Posterior vena cava (tissue), 2 donors: ENCODE data around the gene SMIM38. TPM values are rescaled to one million over a fixed set of nuclear protein-coding genes. Genes with fewer than 3 reads are reported as not detected.

ENCODE experiments used
- DNase-seq: peaks from one replicate; pipeline ENCODE4 v3.0.0-alpha.2; 2020; ENCODE audit warnings: low spot score
- intact Hi-C, 2 donors: fragments of 100-400 bp; cut with DNase I; formaldehyde crosslinking; loops; one replicate each; pipeline versions ENCODE4 v1.14.1 to v1.14.2; 2022 to 2023
- total RNA-seq, 2 donors: library from RNA; stranded (reverse); fragmentation: NEBNext Ultra II Directional; extraction: Animal tissue kit (Norgen Biotek cat#: 25700); gene quantifications; one replicate each; pipeline ENCODE4 v1.2.1, GENCODE V29; 2021
- donor health status: DM: yes; HTN: yes; CAD: no.
- donor health status: DM: yes; HTN: yes; CAD: no.

SMIM38 gene
- total RNA-seq, 2 donors from 2014 or later, result 0.76 to 1.4 TPM

DNA sequence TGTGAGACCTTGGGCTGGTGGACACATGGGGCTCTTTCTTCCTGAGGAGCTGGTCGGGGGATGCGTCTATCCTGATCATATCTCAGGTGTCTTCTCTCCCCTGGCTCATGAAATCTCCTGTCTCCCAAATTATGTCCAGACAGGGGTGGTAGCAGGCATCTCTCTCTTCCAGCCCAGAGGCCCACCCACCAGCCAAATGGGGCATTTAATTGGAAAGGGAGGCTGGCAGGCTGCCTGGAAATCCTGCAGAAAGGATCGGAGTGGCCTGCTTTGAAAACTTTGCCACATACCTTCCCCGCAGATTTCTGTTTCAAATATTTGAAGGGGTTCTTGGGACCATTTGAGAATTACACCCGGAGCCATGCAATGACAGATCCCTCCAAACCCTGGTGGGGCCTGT, 37.4 kb downstream of the SMIM38 start:
- intact Hi-C loops, result no loop called here
- no peak for DNase-seq

GRCh38 chr11:69193629-69194028, 37.9 kb downstream of the SMIM38 start:
- intact Hi-C loops, result no loop called here
- no peak for DNase-seq

GRCh38 chr11:69194396-69194795, 38.7 kb downstream of the SMIM38 start:
- DNase-seq, result no peak
- intact Hi-C loops, result no loop called here

- intact Hi-C loops, result no loop called here
These were observed 39.2 kb downstream of the SMIM38 start for GRCh38 chr11:69194956-69195355.

DNA sequence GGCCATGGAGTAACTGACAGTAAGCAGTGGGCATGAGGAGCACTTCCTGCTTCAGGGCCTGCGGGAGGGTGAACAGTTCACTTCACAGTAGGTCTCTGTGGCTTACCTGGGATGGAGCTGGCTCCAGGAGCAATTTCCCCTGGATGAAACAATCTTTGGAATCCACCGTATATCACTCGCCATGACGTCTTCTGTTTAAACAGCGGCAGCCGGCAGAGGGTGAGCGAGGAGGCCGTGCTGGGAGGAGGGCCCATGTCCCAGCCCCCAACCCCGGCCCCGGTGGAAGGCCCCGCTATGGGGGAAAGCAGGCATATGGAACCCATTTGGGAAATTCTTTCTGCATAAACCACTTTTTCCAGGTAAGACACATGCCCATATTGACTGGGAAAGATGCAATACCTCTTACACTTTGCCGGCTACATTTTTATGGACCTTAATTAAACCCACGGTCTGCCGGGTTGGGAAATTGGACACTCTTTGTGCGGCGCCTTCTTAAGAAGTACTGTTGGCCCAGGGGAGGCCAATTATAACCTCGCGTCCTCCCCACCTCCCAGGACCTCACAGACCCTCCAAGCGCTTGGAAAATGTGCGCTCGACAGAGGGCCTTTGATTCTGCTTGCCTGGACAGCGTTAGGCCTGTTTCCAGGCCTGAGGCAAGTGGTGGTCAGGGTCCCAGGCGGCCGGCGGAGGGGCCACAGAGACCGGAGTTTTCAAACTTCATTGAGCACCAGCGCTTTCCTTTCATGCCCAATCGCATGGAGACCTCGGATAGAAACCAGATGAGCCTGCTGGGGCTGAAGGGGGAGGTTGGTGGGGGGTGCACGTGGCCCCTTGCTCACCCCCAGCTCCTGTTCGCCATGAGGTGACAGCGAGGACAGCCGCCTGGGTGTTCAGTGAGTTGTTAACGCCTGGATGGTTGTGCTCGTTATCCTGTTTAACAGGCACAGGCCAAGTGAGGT, 40.4 kb downstream of the SMIM38 start:
- no peak for DNase-seq
- intact Hi-C loops, result no loop called here

More at GRCh38 chr11:69194956-69195355, 39.2 kb downstream of the SMIM38 start:
- no peak for DNase-seq

- intact Hi-C loops, result no loop called here
- DNase-seq, result no peak
These were observed 41.0 kb downstream of the SMIM38 start for GRCh38 chr11:69196783-69197169.

DNA sequence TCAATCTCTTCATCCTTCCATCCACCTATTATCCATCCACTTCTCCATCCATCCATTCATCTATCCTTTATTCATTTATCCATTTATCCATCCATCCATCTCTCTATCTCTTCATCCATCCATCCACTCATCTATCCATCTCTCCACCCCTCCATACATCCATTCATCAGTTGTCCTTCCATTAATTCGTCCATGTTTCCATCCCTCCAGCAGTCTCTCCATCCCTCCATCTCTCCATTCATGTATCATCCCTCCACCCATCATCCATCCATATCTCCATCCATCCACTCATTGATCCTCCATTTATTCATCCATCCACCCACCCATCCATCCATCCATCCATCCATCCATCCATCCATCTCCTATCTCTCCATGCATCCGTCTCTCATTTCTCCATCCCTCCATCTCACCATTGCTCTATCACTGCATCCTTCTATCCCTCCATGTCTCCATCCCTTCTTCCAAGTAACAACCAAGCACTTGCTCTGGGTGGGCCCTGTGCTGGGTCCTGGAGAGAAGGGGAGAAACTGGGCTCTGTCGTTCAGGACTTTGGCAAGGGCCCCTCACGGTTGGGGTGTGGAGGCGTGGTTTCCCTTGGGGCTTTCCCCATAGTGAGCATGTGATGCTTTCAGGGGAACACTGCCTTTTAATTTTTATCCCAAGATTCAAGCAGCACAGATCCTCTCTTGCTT, 43.3 kb downstream of the SMIM38 start:
- intact Hi-C loops, result no loop called here

DNA sequence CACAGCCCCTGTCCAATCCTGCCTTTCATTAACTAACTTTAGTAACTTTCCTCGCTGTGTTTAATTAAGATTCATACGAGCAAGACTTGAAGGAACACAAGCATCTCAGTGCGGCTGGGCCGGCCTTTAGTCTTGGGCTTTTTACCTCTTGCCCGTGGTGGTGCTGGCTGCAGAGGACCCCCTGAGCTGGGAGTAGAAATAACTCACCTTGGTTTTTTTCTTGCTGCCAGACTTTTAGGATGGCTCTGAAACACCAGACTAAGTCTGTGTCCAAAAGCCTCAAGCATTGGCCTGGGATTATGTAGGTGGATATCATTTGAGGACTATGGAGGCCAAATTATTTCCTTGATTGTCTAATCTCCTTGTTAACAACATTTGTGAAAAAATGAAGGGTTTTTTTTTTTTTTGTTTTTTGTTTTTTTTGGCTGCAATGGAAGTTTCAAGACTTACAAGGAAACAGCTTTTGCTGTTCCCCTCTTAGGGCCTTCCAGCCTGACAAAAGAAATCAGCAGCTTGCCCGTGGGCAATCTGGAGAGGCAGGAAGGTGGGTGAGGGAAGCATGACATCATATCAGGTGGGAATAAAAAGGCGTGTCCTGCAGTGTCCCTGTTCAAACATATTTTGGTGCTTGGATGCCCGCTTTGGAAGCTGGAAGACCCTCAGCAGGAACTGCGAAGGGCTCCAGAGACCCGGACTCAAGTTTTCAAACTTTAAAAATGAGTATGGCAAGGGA, 44.0 kb downstream of the SMIM38 start:
- intact Hi-C loops, result no loop called here
- peak; percentile 57 for DNase-seq

More for the DNA sequence above, 43.3 kb downstream of the SMIM38 start:
- DNase-seq, result peak; percentile 50

- intact Hi-C loops, result no loop called here
These were observed 44.8 kb downstream of the SMIM38 start for GRCh38 chr11:69200331-69201065.

DNA sequence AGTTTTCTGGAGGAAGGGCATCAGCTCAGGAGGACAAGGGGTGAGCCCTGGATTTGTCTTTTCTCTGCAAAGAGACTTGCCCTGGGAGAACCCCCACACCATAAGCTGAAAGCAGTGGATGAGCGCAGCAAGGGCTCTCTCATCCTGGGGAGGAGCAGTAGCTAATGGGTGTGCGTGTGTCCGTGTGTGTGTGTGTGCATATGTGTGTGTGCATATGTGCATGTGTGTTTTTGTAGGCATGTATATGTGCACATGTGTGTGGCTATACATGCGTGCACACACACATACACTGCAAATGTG, 45.3 kb downstream of the SMIM38 start:
- intact Hi-C loops, result no loop called here
- peak; percentile 30 for DNase-seq

More at GRCh38 chr11:69200331-69201065, 44.8 kb downstream of the SMIM38 start:
- peak; percentile 74 for DNase-seq

GRCh38 chr11:69201764-69202370, 46.1 kb downstream of the SMIM38 start:
- DNase-seq, result peak; percentile 49
- intact Hi-C loops, result no loop called here

- intact Hi-C loops, result no loop called here
- DNase-seq, result peak; percentile 34
These were observed 46.9 kb downstream of the SMIM38 start for GRCh38 chr11:69202511-69203221.

- intact Hi-C loops, result no loop called here
- no peak for DNase-seq
These were observed 47.6 kb downstream of the SMIM38 start for GRCh38 chr11:69203381-69203780.

- DNase-seq, result peak; percentile 45
- intact Hi-C loops, result no loop called here
These were observed 48.1 kb downstream of the SMIM38 start for GRCh38 chr11:69203901-69204245.

GRCh38 chr11:69204246-69204940, 48.7 kb downstream of the SMIM38 start:
- peak; percentile 75 for DNase-seq
- intact Hi-C loops, result no loop called here

DNA sequence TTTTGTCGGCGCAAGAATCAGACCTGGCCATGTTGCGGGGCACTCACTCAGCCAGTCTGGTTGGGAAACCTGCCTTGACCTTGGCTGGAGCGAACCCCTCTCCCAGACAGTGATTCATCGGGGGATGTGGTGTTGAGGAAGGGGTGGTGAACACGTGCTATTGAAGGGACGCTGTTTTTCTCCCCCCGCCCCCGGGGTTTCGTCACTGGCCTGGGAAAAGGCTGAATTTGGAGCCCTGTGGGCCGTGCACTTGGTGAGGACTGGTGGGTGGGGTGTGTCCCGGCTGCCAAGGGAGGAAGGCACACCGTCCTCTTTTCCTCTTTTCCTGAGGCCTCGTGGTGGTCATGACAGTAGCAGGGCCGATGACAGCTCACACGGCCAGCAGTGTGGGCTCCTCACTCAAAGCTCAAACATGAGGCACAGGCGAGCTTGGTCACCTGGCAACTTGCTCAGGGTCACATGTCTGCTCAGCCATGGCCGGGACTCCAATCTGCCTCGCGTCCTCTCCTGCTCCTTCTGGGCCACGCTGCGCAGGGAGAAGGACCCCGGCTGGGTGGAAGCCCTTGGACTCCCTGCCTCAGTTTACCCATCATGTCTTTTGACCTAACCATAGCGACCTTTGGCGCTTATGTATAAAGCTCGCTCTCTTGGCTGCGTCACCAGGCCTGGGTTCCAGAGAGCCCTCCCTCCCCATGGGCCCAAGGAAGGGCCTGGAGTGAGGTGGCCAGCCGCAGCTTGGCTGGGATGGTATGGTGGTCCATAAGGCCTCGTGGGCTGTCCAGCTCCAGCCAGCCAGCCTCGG, 49.4 kb downstream of the SMIM38 start:
- intact Hi-C loops, result loop anchor here in 1 of 2 donors (5.0 kb wide), 1 partner anchor 98 kb away; no protein-coding TSS in a partner anchor
- DNase-seq, result peak; percentile 71
